ENCODE data around the gene MFSD6.

MFSD6 gene

GRCh38 chr2:190432567-190433231 is 24.5 kb downstream of the MFSD6 start:
- FAIRE-seq: no peak
- no peak for DNase-seq (ENCODE audit: insufficient read length, low spot score)

- FAIRE-seq (no peak), DNase-seq (ENCODE audit: insufficient read length, low spot score) (no peak)
Measured at GRCh38 chr2:190435031-190435670, 27.0 kb downstream of the MFSD6 start.

GRCh38 chr2:190436557-190436956 is 28.4 kb downstream of the MFSD6 start:
- no peak for DNase-seq (ENCODE audit: insufficient read length, low spot score)
- FAIRE-seq: no peak

DNA sequence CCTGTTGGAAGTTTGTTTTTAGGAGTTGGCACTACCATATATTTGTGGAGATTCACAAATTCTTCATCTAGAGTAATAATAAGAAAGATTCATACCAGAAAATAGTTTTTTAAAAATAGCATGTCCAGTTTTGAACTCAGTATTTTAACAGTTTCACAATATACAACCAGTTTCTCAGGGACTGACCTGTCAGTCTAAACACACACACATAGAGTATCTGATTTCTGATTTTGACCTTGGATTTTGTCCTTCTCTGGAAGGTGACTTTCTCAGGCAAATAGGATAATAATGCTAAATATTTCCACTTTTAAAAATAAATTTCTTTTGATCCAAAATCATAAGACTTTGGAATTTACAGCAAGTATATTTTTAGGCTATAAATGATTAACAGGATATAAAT is 32.0 kb downstream of the MFSD6 start:
- no peak for DNase-seq (ENCODE audit: insufficient read length, low spot score)
- FAIRE-seq: no peak

DNA sequence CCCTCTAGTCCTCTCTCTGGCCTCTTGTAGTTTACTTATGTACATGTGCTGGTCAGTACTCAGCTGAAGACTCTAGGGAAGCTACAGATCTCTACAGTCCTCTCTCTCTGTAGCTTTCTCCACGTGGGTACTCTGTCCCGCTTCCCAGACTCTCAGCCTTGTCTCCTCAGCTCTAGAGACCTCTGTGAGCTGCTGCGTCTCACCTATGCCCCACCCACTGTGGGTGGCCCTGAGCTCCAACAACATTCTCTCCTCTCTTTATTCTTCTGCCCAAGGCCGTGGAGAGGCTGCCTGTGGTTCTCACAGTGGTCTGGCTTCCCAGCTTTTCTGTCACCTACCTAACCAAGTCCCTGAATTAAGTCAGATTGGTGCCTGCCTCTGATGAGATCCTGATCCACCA is 33.4 kb downstream of the MFSD6 start:
- no peak for FAIRE-seq
- no peak for DNase-seq (ENCODE audit: insufficient read length, low spot score)

- FAIRE-seq: no peak
- DNase-seq (ENCODE audit: insufficient read length, low spot score): no peak
Measured at GRCh38 chr2:190443055-190443454, 34.9 kb downstream of the MFSD6 start.

- DNase-seq (ENCODE audit: insufficient read length, low spot score) (no peak), FAIRE-seq (no peak)
Measured at GRCh38 chr2:190443778-190444481, 35.8 kb downstream of the MFSD6 start.

- DNase-seq (ENCODE audit: insufficient read length, low spot score) (no peak), FAIRE-seq (no peak)
Measured at GRCh38 chr2:190444976-190445375, 36.8 kb downstream of the MFSD6 start.

DNA sequence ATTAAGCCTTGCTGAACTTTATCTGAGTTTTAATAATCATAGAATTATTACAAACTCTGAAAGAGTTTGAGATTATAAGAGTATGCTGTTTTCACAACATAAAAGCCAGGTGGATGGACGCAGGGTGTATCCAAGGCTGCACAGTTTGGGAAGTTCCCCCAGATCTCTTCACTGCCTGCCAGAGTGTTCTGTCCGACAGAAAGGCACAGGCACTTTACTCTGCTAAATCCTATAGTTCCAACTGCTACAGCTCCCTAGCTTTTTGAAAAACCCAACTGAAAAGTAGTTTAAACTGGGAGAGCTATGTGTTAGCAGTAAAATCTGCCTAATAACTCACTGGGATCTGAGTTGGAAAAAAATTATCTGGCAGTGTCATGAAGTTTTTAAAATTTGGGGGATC is 38.0 kb downstream of the MFSD6 start:
- FAIRE-seq (no peak), DNase-seq (ENCODE audit: insufficient read length, low spot score) (no peak)

DNA sequence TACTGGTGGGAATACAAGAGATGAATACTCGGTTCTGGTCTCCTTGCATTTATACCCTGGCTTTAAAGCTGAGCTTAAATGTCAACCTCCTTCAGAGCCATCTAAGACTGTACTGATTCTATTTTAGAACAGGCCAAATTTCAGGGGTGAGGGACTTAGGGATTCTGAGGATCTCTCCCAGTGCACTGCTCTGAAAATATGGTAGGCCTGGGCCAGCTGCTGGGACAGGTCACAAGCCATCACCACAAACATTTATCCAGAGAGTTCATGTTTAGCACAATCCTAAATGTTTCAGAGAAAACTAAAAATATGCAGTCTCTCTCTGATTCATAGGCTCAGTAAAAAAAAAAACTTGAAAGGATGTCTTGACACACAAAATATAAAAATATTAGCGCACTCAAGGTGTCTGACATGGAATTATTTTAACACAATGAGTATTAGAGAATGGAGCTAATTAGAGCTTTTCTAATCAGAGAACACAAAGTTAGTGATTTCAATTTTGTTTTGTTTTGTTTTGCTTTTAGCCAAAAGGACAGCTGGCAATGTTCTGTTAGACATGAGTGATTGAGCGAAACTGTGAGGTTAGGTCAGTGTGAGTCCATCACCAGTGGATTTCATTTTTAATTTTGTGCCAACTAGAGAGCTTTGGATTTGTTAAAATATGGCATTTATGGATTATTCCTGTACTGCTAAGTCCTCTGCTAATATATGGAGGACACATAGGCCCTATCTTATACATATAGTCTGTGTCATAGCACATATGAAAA is 38.8 kb downstream of the MFSD6 start:
- no peak for FAIRE-seq

DNA sequence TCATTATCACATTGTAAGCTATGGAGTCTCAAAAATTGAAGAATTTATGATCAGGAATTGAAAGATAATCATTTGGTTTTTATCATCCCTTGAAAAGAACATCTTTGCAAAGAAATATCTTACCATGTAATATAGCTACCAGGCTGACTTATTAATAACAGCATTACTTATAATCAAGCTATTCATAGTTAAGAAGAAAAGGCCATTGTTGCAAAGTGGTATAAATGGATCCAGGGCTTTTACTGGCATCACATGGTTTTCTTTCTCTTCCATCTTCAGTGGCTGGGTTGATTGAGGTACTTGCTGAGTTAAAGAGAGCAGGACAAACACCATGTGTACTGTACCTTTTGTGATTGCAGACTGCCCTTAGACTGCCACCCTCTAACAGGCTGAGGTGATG is 39.6 kb downstream of the MFSD6 start:
- FAIRE-seq (no peak), DNase-seq (ENCODE audit: insufficient read length, low spot score) (no peak)

More for the DNA sequence above, 38.8 kb downstream of the MFSD6 start:
- no peak for DNase-seq (ENCODE audit: insufficient read length, low spot score)

- no peak for FAIRE-seq
- DNase-seq (ENCODE audit: insufficient read length, low spot score): no peak
Measured at GRCh38 chr2:190449925-190450324, 41.8 kb downstream of the MFSD6 start.

GRCh38 chr2:190450363-190450762 is 42.2 kb downstream of the MFSD6 start:
- FAIRE-seq: no peak
- DNase-seq (ENCODE audit: insufficient read length, low spot score): no peak

DNA sequence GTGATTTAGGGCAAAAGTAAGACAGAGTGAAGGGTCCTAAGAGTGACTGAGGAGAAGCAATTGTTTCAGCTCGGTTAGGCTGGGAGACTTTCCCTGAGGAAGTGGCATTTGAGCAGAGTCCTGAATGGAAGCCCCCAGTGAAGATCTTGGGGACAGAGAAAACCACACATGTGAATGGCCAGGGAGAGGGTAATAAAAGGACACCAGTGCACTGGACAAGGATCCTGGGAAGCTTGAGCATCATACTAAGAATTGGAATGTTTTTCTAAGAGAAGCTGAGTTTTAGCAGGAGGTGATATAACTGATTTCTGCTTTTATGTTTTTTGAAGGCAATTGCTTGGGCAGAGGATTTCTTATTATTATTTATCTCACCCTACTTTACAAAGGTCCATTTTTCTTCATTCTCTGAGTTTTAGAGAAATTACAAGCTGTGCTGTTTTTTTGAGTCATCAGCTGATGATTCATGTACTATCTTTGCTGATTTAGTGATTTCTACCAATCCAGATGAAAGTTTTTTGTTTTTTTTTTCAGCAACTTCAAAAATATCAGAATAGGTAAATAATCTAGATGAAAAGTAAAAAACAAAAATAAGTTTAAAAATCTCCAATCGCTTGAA is 43.5 kb downstream of the MFSD6 start:
- FAIRE-seq: no peak
- DNase-seq (ENCODE audit: insufficient read length, low spot score): no peak

- FAIRE-seq (no peak), DNase-seq (ENCODE audit: insufficient read length, low spot score) (no peak)
Measured at GRCh38 chr2:190452433-190452832, 44.3 kb downstream of the MFSD6 start.

- FAIRE-seq: no peak
- no peak for DNase-seq (ENCODE audit: insufficient read length, low spot score)
Measured at GRCh38 chr2:190454795-190455194, 46.6 kb downstream of the MFSD6 start.

DNA sequence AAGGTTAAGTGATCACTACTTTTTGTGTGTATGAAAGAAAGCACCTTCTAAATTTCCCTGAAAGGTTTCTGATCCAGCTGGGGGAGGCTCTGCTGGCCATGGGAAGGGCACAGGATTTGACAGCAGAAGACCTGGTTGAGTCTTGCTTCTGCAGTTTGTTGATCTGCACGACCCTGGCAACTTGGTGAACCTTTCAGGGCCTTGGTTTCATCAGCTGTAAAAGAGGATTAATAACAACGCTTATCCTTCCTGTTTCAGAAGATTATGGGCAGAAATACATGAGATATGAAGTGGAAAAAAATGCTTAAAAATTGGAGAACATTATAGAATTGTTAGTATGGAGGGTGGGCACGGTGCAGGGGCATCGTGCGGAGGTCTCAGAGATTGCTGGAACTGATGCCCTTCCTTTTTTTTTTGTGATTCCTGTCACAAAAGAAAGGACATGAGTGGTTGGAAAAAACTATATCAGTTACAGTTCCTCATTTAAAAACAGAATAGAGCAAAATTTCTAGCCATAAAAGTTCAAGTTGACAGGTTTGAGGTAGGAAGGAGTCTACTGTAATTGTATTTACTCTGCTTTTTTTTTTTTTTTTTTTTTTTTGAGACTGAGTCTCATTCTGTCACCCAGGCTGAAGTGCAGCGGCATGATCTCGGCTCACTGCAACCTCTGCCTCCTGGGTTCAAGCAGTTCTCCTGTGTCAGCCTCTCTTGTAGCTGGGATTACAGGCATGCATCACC is 47.4 kb downstream of the MFSD6 start:
- FAIRE-seq: no peak

GRCh38 chr2:190456833-190457232 is 48.7 kb downstream of the MFSD6 start:
- DNase-seq (ENCODE audit: insufficient read length, low spot score): no peak
- FAIRE-seq: no peak

More for the DNA sequence above, 47.4 kb downstream of the MFSD6 start:
- no peak for DNase-seq (ENCODE audit: insufficient read length, low spot score)

DNA sequence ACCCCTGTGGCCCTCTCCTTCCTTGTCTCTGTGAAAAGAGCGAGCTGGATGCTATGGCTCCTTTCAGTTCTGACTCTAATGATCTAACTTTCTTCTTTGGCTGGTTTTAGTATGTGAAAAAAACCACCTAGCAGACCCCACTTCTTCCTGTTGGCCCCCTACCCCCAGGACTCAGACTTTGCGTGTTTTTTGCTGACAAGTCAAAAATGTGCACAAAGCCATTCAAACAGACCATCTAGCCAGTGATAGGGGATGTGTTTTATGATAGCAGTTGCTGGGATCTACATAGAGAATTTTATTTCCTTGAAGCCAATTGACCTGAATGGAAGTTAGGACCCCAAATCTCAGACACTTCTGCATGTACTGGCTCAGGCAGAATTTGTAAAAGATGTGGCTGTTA is 49.1 kb downstream of the MFSD6 start:
- FAIRE-seq (no peak), DNase-seq (ENCODE audit: insufficient read length, low spot score) (no peak)
